ENCODE measurements around the gene GRID2.

DNA sequence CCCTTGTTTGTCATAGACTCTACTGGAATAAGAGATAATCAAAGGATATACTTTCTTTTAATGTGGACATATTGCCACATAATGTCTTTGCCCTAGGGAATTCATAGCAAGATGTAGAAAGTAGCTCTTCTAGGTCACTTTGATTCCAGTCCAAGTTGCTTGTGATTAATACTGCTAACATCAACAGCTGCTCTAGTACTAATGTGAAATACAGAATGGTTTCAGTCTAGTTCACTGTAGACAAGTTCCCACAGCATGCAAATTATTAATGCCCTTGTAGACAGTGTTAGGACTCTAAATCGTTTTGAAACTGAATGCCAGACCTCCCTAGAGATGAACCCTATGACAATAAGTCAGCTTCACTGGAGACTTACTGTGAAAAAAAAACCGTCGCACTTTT, 1030.2 kb downstream of the GRID2 start:
- TF ChIP-seq POLR2AphosphoS5 (IDR thresholded peaks at IDR 0.05; ENCODE audit: low read depth, low read length) (no peak), TAF1 (IDR thresholded peaks at IDR 0.05; ENCODE audit: borderline replicate concordance, insufficient read depth, low read length) (no peak), SIN3A (IDR thresholded peaks at IDR 0.05; ENCODE audit: borderline replicate concordance, insufficient read depth, low read length) (no peak)
